ENCODE data around the gene ANGPTL8.

ANGPTL8 gene

DNA sequence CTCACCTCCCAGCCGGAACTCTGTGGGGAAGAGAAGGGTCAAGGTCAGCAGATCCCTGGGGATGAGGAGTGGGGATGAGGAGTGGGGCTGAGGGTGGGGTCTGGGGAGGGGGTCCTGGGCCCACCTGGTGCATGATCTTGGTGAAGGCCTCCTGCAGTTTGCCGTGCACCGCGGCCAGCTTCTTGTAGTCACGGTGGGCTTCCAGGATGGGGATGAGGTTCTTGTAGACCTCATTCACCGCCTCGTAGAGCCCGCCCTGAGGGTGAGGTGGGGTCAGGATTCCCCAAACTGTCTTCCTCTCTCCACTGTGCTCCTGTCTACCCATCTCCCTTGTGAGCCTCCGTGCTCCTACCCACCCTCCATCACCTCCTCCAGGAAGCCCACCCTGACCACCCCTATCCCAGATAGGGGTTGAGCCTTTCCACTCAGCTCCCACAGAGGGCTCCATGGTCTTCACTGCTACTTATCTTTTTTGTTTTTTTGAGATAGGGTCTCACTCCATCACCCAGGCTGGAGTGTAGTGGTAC, 35.3 kb upstream of the ANGPTL8 start:
- DNase-seq, result no peak

DNA sequence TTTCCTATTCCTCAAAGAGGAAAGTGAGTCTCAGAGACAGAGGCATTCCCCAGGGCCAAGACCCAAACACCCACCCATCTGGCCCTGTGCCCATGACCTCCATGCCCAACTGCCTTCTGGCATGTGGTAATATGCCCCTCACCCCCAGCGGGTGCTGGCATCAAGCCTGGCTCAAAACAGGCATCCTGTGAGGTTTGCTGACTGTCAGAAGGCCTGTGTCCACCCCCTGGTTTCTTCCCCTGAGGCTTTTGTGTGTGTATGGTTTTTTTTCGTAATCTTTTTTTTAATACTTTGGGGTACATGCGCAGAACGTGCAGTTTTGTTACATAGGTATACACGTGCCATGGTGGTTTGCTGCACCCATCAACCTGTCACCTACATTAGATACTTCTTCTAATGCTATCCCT, 34.5 kb upstream of the ANGPTL8 start:
- no peak for DNase-seq

DNA sequence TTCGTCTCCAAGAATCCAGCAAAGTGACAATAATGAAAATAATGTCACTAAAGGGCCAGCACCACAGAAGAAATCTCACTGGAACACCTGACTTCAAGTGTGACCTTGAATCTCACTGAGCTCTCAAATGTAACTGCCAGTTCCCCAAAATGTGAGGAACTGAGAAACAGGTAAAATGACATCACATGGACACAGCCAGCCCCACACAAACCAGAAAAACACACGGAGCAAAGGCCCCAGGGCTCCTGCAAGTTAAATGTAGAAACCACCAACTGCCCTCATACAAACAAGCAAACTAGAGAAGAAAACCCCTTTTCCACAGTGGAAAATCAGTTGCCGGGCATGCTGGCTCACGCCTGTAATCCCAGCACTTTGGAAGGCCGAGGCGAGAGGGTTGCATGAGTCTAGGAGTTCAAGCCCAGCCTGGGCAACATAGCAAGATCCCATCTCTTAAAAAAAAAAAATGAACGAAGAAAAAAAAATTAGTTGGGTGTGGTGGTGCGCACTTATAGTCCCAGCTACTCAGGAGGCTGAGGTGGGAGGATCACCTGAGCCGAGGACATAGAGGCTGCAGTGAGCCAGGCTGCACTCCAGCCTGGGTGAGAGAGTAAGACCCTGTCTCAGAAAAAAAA, 33.4 kb upstream of the ANGPTL8 start:
- no peak for DNase-seq

DNA sequence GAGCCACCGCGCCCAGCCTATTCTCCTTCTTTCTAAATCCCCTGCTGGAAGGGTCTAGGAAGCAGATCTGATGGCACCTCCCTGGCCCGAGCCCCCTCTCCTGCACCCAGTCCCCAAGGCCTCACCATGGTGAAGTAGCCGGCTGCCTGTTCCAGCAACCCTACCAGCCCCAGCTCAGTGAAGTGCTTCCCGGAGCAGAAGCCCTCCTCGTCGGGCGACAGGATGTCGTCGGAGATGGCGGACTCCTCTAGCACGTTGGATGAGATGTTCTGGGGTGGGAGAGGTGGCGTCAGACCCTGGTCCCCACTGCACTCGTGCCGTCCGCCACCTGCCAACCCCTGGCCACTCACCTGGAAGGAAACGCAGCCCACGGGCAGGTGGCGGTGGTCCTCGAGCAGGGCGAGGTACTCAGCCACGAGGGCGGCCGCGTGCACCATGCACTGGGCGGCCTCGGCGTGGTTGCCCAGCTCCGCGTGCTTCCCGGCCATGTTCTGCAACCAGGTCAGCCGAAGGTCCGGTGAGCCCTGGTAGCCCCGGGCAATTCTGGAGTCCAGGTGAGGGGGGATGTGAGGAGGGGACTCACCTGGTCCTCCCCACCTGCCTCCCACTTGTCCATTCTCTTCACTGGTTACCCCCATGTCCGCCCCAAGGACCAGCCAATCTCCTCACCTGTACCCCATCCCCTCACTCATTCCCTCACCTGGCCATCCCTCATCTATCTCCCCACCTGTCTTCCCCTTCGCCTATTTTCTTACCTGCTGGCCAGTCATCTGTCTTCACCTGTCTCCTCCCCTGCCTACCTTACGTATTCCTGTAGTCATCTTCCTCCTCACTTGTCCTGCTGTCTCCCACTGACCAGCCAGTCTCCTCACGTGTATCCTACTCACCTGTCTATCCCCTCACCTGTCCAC, 30.6 kb upstream of the ANGPTL8 start:
- no peak for DNase-seq

DNA sequence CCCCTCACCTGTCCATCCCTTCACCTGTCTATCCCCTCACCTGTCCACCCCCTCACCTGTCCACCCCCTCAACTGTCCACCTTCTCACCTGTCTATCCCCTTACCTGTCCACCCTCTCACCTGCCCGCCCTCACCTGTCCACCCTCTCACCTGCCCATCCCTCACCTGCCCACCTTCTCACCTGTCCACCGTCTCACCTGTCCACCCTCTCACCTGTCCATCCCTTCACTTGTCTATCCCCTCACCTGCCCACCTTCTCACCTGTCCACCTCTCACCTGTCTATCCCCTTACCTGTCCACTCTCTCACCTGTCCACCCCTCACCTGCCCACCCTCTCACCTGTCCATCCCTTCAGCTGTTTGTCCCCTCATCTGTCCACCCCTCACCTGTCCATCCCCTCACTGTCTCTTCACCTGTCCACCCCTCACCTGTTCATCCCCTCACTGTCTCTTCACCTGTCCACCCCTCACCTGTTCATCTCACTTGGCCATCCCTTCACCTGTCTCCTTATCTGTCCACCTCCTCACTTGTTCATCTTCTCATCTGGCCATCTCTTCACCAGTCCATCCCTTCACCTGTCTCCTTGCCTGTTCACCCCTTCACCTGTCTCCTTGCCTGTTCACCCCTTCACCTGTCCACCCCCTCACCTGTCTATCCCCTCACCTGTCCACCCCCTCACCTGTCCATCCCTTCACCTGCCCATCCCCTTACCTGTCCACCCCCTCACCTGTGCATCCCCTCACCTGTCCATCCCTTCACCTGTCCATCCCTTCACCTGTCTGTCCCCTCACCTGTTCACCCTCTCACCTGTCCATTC, 29.4 kb upstream of the ANGPTL8 start:
- no peak for DNase-seq

DNA sequence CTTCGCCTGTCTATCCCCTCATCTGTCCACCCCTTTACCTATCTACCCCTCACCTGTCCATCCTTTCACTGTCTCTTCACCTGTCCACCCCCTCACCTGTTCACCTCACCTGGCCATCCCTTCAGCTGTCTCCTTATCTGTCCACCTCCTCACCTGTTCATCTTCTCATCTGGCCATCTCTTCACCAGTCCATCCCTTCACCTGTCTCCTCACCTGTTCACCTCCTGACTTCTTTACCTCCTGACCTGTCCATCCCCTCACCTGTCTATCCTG, 28.8 kb upstream of the ANGPTL8 start:
- no peak for DNase-seq

DNA sequence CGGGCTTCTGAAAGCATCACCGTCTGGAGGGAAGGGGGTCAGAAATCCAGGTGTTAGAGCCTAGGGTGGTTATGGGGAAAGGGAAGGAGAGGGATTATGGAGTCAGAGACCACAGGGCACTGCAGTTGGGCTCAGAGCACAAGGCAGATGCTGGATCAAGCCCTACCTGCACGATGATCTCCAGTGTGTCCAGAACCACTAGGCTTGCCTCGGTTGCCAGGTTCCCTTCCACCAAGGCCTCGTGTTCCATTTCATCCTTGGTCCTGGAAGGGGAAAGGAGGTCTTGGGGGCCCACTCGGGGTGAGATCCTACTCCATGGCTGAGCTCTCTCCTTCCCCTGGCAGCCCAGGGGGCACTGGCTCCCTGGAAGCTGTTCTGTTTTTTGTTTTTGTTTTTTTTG, 25.0 kb upstream of the ANGPTL8 start:
- no peak for DNase-seq

DNA sequence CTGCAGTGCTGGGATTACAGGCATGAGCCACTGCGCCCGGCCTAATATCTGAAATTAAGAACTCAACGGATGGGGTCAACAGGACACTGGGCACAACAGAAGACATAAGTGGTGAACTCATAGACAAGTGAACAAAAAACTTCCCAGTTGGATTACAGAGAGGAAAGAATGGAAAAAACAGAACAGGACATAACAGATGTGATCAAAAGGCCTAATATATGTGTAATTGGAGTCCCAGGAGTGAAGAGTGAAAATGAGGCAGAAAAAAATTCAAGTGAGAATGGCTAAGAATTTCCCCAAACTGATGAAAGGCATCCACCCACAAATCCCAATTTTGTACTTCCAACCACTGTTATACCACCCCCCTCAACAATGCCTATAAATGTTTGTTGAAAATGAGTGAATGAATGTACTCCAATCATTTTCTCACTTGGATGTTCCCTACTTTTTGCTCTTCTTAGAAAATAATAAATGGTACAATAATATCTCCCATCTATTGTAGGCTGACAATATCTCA, 18.3 kb upstream of the ANGPTL8 start:
- no peak for DNase-seq

DNA sequence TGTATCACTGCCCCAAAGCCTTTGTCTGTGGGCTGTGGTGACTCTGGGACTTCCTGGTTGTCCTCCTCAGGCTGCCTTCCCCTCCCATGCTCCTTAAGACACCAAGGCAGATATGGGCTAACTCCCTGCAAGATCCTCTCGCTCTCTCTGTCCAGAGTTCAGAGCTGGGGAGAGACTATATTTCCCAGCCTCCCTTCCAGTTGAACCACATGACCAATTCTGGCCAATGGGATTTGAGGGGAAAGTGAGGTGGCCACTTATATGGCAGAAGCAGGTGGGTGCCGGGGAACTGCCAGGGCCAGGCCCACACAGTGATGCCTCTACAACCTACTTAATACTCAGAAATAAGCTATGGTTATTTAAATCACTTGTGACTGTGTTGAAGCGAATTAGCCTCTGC, 16.2 kb upstream of the ANGPTL8 start:
- no peak for DNase-seq

DNA sequence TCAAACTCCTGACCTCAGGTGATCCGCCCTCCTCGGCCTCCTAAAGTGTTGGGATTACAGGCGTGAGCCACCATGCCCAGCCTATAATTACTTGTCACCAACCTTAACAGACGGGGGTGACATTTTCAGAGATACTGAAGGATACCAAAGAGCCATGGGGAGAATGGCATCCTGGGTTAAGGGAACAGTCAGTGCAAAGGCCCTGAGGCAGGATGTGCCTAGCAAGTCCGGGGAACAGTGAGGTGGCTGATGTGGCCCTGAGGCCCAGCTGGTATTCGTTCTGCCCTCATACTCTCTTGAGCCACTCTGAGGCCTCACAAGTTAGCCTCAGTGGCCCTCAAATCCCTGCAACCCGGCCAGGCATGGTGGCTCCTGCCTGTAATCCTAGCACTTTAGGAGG, 15.0 kb upstream of the ANGPTL8 start:
- no peak for DNase-seq

DNA sequence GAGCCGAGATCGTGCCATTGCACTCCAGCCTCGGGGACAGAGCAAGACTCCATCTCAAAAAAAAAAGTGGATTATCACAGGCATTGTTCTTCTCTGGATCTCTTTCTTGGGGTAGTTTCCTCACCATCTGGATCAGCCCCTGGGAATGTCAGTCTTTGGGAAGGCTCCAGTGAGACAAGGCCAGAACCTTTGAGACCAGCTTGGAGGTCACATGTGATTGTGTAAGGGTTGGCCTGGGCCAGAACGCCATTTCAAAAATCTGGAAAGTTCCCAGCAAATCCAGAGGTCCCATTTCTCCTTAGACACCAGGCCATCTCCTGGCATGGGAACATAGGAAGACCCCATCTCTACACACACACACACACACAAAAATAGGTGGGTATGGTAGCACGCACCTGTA, 14.2 kb upstream of the ANGPTL8 start:
- DNase-seq, result no peak

DNA sequence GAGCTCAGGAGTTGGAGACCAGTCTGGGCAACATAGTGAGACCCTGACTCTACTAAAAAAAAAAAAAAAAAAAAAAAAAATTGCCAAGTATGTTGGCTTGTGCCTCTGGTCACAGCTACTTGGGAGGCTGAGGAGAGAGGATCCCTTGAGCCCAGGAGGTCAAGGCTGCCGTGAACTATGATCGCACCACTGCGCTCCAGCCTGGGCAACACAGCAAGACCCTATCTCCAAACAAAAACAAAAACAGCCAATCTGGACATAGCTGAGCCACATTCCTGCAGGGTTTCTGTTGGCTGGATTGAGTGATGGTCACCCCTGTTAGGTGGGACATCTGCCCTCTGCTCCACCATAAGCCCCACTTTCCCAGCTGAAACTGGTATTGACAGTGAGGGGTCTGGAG, 13.6 kb upstream of the ANGPTL8 start:
- no peak for DNase-seq

DNA sequence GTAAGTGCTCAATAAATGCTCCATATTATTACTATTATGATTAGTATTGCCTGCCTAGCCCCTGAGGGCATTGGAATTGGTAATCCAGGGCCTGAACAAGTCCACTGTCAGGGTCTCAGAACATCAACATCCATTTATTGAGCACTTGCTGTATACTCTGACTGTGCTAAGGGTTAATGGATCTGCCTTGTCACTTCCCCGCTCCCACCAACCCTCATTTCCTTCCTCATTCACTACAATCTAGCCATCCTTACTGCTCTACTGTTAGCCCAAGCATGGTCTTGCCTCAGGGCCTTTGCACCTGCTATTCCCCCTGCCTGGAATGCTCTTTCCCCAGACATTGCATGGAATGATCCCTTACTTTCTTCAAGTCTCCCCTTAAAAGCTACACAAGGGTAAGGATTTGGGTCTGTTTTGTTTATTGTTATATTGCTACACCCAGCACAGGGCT, 12.7 kb upstream of the ANGPTL8 start:
- DNase-seq, result no peak

DNA sequence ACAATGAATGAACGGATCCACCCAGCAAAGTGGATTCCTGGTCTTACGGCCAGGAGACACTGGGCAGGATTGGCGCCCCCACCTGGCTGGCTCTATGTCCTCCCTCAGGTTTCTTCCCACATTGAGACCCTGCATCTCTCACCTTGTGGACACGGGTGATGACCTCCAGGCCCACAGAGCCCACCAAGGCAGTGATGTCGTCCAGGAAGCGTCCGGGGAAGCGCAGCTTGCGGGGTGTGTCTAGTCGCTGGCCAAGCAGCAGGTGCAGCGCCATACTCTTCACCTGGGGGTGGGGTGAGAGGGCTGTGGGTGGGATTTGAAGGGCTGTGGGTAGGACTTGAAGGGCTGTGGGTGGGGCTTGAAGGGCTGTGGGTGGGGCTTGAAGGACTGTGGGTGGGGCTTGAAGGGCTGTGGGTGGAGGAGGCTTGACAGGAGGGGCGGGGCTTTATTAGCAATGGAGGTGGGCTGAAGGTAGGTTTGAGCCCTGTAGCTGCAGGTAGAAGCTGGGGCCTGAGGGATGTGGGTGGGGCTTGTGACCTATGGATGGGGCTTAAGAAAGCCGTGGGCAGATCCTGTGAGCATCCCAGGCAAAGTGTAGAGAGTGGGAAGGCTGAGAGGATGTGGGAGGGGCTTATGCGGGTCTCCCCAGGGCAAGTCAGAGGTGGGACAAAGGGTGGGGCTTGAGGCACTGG, 12.1 kb upstream of the ANGPTL8 start:
- no peak for DNase-seq

DNA sequence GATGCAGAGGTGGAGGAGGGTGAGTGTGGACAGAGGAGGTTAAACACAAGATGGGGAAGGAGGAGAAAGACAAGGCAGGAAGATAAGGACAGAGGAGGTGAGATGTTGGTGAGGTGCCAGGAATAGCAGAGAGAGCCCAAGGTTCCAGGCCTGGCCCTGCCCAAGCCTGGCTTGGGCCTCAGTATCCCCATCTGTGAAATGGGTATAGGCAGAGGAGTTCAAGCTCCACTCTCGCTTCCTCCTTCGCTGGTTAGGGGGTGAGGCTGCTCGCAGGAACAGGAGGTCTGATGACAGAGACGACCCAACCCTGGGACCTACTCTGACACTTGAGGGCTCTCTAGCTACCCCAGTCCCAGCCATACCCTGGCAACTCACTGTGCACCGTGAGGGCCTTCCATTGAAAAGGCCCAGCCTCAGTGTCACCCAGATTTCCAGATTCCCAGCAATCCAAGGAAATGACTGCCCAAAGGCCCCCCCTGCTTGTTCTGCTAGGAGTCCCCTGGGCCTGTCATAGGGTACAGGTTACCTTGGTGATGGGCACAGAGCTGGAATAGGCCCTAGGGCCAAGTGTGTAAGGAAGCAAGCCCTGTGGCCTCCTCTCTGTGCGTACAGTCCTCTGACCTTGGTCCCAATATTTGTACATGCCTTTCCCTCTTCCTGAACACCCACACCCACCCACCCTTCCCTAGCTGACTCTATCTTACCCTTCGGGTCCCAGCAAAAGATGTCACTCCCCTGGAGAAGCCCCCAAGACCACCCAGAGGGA, 8.6 kb upstream of the ANGPTL8 start:
- no peak for DNase-seq

DNA sequence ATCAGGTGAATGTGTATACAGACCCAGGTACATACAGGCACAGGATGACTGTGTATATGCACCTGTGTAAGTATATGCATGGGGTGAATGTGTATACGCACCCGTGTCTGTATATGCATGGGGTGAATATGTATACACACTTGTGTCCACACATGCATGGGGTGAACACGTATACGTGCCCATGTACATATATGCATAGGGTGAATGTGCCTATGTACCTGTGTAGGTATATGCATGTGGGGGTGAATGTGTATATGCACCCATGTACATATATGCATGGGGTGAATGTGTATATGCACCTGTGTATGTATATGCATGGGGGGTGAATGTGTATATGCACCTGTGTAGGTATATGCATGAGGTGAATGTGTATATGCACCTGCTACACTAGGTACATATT, 6.9 kb upstream of the ANGPTL8 start:
- no peak for DNase-seq

DNA sequence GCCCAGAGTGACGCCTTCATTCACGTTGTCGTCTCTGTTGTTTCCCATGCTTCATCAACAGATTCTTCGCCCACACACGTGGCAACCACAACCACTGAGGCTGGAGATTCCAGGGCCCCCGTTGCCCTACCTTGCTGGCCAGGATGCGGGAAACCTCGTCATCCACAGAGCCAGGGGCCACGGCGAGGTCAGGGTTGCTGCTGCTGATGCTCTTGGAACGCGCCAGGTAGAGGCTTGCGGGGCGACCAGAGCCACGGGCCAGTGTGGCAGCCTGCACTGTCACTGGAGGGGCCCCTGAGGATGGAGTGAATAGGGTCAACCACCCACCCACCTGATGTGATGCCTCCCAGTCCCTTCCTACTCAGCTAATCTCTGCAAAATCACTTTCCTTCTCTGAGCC, 6.3 kb upstream of the ANGPTL8 start:
- DNase-seq, result no peak

DNA sequence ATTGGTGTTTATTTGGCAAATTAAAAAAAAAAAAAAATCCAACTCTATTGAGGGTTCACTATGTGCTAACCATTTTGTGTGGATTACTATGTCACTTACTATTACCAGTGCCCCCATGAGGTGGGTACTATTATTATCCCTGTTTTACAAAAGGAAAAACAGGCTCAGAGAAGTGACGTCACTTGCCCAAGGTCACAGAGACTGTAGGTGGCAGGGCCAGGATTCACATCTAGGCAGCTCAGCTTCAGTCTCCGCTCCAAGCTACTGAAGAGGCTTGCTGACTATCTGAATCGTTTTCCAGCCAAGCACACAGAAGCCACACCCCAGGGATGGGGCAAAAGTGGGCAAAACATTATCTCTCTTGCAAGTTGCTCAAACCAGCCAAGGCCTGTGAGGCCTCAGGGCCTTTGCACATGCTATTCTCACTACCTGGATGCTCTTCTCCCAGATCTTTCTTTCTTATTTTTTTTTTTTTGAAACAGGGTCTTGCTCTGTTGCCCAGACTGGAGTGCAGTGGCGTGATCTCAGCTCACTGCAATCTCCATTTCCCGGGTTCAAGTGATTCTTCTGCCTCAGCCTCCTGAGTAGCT, 4.8 kb upstream of the ANGPTL8 start:
- DNase-seq, result no peak

DNA sequence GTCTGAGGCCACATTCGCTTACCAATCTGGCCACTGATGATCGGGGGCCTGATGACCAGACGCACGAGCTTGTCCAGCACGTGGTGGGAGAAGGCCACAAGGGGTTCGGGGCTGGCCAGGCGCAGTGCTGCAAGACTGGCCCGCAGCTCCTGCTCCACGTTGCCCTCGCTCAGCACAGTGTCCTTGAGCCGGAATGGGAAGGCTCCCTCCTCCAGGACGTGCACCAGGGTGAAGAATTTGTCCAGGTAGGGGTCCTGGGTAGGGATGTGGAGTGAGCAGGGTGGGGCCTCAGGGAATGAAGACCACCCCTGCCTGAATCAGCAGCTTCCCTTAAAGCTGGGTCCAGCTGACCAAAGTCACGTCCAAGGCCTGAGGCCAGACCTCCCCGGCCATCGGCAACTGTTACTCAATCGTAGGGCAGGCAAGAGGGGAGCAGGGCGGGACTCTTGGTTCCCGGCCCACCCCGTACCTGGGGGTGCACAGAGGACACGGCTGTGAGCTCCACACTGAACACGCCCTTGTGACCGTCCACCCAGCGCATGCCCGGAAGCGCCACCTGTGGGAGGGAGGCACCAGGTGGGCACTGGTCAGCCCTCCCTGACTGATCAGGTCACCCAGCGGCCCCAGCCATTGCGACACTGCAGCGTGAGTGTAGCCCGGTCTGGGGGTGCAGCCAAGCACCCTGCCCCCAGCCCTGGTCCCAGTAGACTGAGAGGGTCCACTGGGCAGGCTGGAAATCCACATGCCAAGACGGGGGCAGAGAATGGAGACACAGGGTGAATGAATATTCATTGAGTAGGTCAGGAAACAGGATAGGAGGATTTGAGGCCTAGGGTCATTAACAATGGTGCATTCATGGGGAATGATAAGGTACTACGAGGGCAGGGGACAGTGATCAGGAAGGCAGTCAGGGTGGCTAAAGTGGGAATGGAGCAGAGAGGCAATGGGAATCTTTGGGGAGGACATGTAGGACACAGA, 2.8 kb upstream of the ANGPTL8 start:
- no peak for DNase-seq

DNA sequence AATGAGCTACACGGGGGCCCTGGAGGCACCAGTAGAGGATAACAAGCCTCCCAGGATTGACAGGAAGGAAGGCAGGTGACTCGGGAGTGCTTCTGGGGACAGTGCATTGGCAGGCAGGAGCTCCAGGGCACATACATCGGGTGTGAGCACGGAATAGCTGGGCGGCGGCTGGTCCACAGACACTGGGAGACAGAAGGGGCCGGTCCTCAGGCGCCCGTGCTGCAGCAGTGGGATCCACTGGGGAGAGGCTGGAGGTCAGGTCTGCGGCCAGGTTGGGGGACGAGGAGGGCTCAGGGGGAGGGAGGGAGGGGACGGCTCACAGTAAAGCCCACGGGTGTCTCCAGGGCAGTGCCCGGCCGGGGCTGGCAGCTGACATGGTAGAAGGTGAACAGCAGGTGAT, 2.1 kb upstream of the ANGPTL8 start:
- no peak for DNase-seq
